ENCODE data around the gene MCC.

The MCC gene

DNA sequence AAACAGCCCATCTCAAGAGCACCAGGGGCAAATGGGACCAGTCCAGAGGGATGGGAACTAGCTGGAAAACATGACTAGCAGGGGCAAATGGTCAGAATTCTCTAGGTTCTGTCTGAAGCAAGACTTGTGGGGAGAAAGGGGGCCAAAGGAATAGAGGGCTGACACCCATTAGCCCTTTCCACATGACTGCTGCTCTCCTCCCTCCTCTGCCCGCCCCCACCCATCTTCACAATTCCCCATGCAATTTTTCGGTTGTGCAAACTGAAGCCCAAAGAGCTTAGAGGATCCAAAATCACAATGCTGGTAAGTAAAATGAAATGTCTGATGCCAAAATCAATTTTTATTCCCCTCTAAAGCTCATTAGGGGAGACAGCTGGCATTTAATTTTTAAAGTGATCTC lies 304.6 kb downstream of the MCC start:
- no peak for TF ChIP-seq CTCF (IDR thresholded peaks at IDR 0.05; ENCODE audit: low read depth, low read length, missing control alignments)
- no peak for DNase-seq (ENCODE audit: low read depth)
- H3K4me3 ChIP-seq (ENCODE audit: low read depth, low read length) = no peak overlapping the region

DNA sequence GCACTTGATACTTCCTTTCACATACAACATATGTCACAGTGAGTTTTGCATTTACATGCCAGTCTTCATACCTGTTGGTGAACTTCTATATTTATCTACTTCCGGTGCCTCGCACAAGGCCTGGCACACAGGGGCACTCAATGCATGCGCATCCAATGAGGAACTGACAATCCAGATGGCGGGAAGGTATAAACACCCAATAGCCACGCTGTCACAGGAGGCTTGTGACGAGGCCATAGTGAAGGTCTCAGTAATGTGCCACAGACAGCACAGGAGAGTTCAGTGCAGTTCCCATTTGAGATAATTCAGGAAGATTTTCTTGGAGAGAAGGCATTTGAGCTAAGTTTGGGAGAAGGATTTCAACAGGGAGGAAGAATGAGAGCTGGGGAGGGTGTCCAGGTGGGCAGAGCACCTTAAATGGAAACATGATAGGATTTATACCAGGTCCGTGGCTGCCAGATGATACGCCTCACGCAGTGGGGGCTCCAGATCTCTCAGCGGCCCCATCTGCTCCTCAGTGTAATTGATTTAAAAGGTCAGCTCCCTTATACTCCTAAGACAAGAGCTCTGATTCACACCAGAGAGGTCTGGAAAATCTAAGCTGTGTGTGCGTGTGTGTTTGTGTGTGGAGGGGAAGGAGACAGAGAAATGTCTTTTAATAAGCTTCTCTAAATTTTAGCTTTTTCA lies 305.5 kb downstream of the MCC start:
- no peak for TF ChIP-seq CTCF (IDR thresholded peaks at IDR 0.05; ENCODE audit: low read depth, low read length, missing control alignments)
- no peak for DNase-seq (ENCODE audit: low read depth)
- H3K4me3 ChIP-seq (ENCODE audit: low read depth, low read length) = no peak overlapping the region

GRCh38 chr5:113181853-113182490 lies 306.3 kb downstream of the MCC start:
- no peak for DNase-seq (ENCODE audit: low read depth)
- TF ChIP-seq CTCF (IDR thresholded peaks at IDR 0.05; ENCODE audit: low read depth, low read length, missing control alignments) = no peak
- H3K4me3 ChIP-seq (ENCODE audit: low read depth, low read length) = no peak overlapping the region

GRCh38 chr5:113181409-113181808 lies 306.8 kb downstream of the MCC start:
- no peak for TF ChIP-seq CTCF (IDR thresholded peaks at IDR 0.05; ENCODE audit: low read depth, low read length, missing control alignments)
- DNase-seq (ENCODE audit: low read depth) = no peak
- no peak overlapping the region for H3K4me3 ChIP-seq (ENCODE audit: low read depth, low read length)

- H3K4me3 ChIP-seq (ENCODE audit: low read depth, low read length) = no peak overlapping the region
- no peak for TF ChIP-seq CTCF (IDR thresholded peaks at IDR 0.05; ENCODE audit: low read depth, low read length, missing control alignments)
- no peak for DNase-seq (ENCODE audit: low read depth)
Observed at GRCh38 chr5:113179156-113179555, 309.1 kb downstream of the MCC start.

- DNase-seq (ENCODE audit: low read depth) = no peak
- no peak for TF ChIP-seq CTCF (IDR thresholded peaks at IDR 0.05; ENCODE audit: low read depth, low read length, missing control alignments)
Observed at GRCh38 chr5:113178073-113178779, 310.0 kb downstream of the MCC start.

More at GRCh38 chr5:113178073-113178779, 310.0 kb downstream of the MCC start:
- H3K4me3 ChIP-seq (ENCODE audit: low read depth, low read length) = no peak overlapping the region
